Activated T-cell treated with anti-CD3 and anti-CD28 coated beads, Interleukin-2, amount 50 U/mL, for 24 hours (primary cell): ENCODE measurements around the gene PSMA6.
A peak's percentile ranks its signal among the peaks of the same experiment; 100 is the strongest.
"Not testable (repeated sequence)": the region's sequence is repeated elsewhere in the genome, so short reads cannot be mapped to it uniquely, and the experiment has no call there.

Experiments used
- DNase-seq: peaks from one replicate; pipeline ENCODE4 v3.0.0-alpha.2; 2020
- H3K27ac Mint-ChIP-seq: 2 replicates; pipeline ENCODE4 v1.8.0; 2020; ENCODE audit warnings: mild to moderate bottlenecking, mixed read lengths
- H3K27me3 Mint-ChIP-seq: 2 replicates; pipeline ENCODE4 v1.8.0; 2020; ENCODE audit warnings: mixed read lengths
- H3K36me3 Mint-ChIP-seq: 2 replicates; pipeline ENCODE4 v1.8.0; 2020; ENCODE audit warnings: low read depth, mixed read lengths
- H3K4me1 Mint-ChIP-seq: 2 replicates; pipeline ENCODE4 v1.8.0; 2020; ENCODE audit warnings: low read depth, mixed read lengths
- H3K4me3 Mint-ChIP-seq: 2 replicates; pipeline ENCODE4 v1.8.0; 2020; ENCODE audit warnings: mild to moderate bottlenecking, moderate library complexity, mixed read lengths
- H3K9me3 Mint-ChIP-seq: 2 replicates; pipeline ENCODE4 v1.8.0; 2020; ENCODE audit warnings: mixed read lengths

PSMA6 gene

DNA sequence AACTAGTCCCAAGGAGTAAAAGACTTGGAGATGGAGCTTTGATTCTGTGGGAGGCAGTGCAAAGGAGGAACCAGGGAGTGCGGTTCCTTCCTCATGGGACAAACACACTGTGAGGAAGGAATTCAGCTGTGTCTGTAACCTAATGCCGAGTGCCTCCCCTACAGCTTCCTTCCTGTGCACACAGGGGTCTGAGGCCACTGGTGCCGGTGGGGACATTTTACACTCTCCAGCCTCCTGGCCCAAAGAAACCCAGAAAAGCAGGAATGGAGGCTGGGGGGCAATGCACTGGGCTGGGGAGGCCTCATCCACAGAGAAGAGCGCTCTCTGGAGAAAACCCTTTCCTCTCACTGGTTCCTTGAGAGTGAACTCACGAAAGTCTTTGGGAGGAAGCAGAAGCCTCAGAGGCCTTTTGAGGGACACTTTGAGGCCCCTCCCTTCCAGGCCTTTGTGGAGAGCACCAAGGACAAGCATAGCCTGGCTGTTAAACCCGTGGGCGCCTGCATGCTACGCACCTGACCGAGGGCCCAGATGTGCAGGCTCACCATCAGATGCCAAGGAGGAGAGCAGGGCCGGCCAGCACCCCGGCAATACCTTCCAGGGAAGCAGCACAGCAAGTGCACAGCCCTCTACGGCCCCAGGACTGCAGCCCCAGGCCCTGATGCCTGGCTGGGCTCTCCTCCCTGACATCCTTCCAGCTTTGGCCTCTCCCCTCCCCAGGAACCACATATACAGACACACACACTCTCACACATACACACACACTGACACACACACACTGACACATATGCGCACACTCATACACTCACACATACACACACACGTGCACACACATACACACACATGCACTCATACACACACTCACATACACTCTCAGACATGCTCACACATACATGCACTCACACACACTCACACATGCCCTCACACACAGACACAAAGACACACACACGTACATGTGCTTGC, 60.4 kb downstream of the PSMA6 start:
- Mint-ChIP-seq H3K9me3 (no peaks in the 10 kb centered on the region), H3K4me3 (no peak overlapping the region), H3K27ac (no peak overlapping the region), H3K4me1 (peaks cover 40% of the 10 kb centered on the region), H3K36me3 (no peaks in the 10 kb centered on the region), H3K27me3 (no peaks in the 10 kb centered on the region)
- no peak for DNase-seq

GRCh38 chr14:35353409-35354172, 61.4 kb downstream of the PSMA6 start:
- H3K27me3 Mint-ChIP-seq: no peaks in the 10 kb centered on the region
- no peak overlapping the region for H3K27ac Mint-ChIP-seq

DNA sequence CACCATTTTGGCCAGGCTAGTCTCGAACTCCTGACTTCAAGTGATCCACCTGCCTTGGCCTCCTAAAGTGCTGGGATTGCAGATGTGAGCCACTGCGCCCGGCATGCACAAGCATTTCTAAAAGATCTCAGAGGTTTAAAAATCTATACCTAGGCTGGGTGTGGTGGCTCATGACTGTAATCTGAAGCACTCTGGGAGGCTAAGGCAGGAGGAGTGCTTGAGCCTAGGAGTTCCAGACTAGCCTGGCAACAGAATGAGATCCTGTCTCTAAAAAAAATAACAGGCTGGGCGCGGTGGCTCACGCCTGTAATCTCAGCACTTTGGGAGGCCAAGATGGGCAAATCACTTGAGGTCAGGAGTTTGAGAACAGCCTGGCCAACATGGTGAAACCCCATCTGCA, 63.1 kb downstream of the PSMA6 start:
- H3K4me3 Mint-ChIP-seq, H3K27me3 Mint-ChIP-seq, H3K27ac Mint-ChIP-seq, H3K9me3 Mint-ChIP-seq, H3K36me3 Mint-ChIP-seq, DNase-seq: not testable (repeated sequence)
- peaks cover 41% of the 10 kb centered on the region for H3K4me1 Mint-ChIP-seq

More at GRCh38 chr14:35353409-35354172, 61.4 kb downstream of the PSMA6 start:
- H3K9me3 Mint-ChIP-seq: no peaks in the 10 kb centered on the region
- no peak overlapping the region for H3K4me3 Mint-ChIP-seq
- DNase-seq: no peak
- peaks cover 36% of the 10 kb centered on the region for H3K4me1 Mint-ChIP-seq
- H3K36me3 Mint-ChIP-seq: no peaks in the 10 kb centered on the region

GRCh38 chr14:35355981-35356841, 64.0 kb downstream of the PSMA6 start:
- no peaks in the 10 kb centered on the region for H3K9me3 Mint-ChIP-seq
- peak overlapping the region; percentile 94 for H3K27ac Mint-ChIP-seq
- no peaks in the 10 kb centered on the region for H3K36me3 Mint-ChIP-seq
- DNase-seq: peak; percentile 59
- H3K27me3 Mint-ChIP-seq: no peaks in the 10 kb centered on the region
- H3K4me3 Mint-ChIP-seq: peak overlapping the region; percentile 46
- H3K4me1 Mint-ChIP-seq: peaks cover 49% of the 10 kb centered on the region

GRCh38 chr14:35359655-35360054, 67.5 kb downstream of the PSMA6 start:
- not testable (repeated sequence) for H3K27me3 Mint-ChIP-seq, DNase-seq, H3K9me3 Mint-ChIP-seq, H3K4me3 Mint-ChIP-seq, H3K36me3 Mint-ChIP-seq, H3K27ac Mint-ChIP-seq
- peaks cover 46% of the 10 kb centered on the region for H3K4me1 Mint-ChIP-seq

- H3K4me1 Mint-ChIP-seq: peaks cover 50% of the 10 kb centered on the region
- H3K36me3 Mint-ChIP-seq: no peaks in the 10 kb centered on the region
- peak overlapping the region; percentile 26 for H3K27ac Mint-ChIP-seq
- no peak for DNase-seq
- no peaks in the 10 kb centered on the region for H3K27me3 Mint-ChIP-seq
- no peak overlapping the region for H3K4me3 Mint-ChIP-seq
- no peaks in the 10 kb centered on the region for H3K9me3 Mint-ChIP-seq
These were observed 68.9 kb downstream of the PSMA6 start for GRCh38 chr14:35361141-35361480.

- Mint-ChIP-seq H3K9me3 (no peaks in the 10 kb centered on the region), H3K27ac (no peak overlapping the region)
These were observed 70.3 kb downstream of the PSMA6 start for GRCh38 chr14:35362450-35362849.

GRCh38 chr14:35362911-35363374, 70.8 kb downstream of the PSMA6 start:
- Mint-ChIP-seq H3K4me3 (no peak overlapping the region), H3K27me3 (no peaks in the 10 kb centered on the region), H3K9me3 (no peaks in the 10 kb centered on the region), H3K4me1 (peaks cover 58% of the 10 kb centered on the region), H3K27ac (no peak overlapping the region), H3K36me3 (no peaks in the 10 kb centered on the region)
- DNase-seq: no peak

More at GRCh38 chr14:35362450-35362849, 70.3 kb downstream of the PSMA6 start:
- DNase-seq: no peak
- H3K4me3 Mint-ChIP-seq: no peak overlapping the region
- no peaks in the 10 kb centered on the region for H3K36me3 Mint-ChIP-seq
- peaks cover 53% of the 10 kb centered on the region for H3K4me1 Mint-ChIP-seq
- no peaks in the 10 kb centered on the region for H3K27me3 Mint-ChIP-seq

DNA sequence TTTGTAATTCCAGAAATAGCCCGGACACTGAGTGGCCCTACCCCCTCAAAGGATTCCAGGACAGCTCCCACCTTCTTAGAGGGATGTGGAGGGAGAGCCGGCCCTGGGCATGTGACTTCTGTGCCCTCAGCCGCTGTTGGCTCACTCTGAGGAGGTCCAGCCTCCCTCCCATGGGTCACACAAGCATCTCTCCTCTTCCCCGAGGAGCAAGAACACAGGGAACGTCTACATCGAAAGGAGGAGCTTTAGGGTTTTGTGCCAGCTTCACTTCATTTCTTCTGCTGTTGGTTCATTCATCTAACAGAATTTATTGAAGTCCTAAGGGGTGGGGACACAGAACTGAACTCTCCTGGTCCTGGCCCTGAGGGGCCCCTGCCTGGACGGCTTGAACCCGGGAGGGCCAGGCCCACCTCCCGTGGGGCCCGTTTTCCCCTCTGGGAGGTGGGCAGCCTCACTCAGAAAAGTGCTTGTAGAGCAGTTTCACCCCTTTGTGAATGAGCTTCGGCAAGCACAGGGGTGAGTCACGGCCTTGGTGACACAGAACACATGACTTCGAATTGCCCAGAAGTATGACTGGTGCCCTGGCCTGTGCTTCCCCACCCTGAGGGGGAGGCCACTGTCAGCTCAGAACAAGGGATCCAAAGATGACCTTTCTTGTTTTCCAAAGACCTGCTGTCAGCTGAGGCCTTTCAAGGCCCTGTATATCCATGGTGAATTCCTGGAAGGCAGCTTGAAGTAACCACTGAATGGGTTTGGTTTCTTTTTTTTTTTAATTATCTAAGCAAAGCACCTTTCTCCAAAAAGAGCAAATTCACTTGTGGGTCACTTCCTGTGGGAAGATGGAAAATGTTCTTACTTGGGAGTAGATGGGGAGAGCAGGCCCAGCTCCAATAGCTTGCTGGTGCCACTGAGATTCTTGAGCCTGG, 73.2 kb downstream of the PSMA6 start:
- Mint-ChIP-seq H3K27me3 (no peaks in the 10 kb centered on the region), H3K4me1 (peaks cover 65% of the 10 kb centered on the region), H3K4me3 (peak overlapping the region; percentile 63), H3K36me3 (no peaks in the 10 kb centered on the region), H3K9me3 (no peaks in the 10 kb centered on the region), H3K27ac (peak overlapping the region; percentile 98)
- peak; percentile 83 for DNase-seq

GRCh38 chr14:35366056-35366451, 73.9 kb downstream of the PSMA6 start:
- Mint-ChIP-seq H3K27ac (peak overlapping the region; percentile 98), H3K9me3 (peaks cover 7% of the 10 kb centered on the region), H3K4me3 (peak overlapping the region; percentile 63), H3K36me3 (no peaks in the 10 kb centered on the region), H3K4me1 (peaks cover 60% of the 10 kb centered on the region), H3K27me3 (no peaks in the 10 kb centered on the region)
- DNase-seq: peak; percentile 56

GRCh38 chr14:35366521-35366976, 74.4 kb downstream of the PSMA6 start:
- Mint-ChIP-seq H3K27ac (peak overlapping the region; percentile 98), H3K27me3 (no peaks in the 10 kb centered on the region), H3K9me3 (peaks cover 11% of the 10 kb centered on the region), H3K4me1 (peaks cover 58% of the 10 kb centered on the region), H3K36me3 (no peaks in the 10 kb centered on the region), H3K4me3 (peak overlapping the region; percentile 23)
- DNase-seq: no peak

- H3K9me3 Mint-ChIP-seq: peaks cover 11% of the 10 kb centered on the region
- no peaks in the 10 kb centered on the region for H3K36me3 Mint-ChIP-seq
- H3K4me1 Mint-ChIP-seq: peaks cover 58% of the 10 kb centered on the region
- peak overlapping the region; percentile 98 for H3K27ac Mint-ChIP-seq
- no peaks in the 10 kb centered on the region for H3K27me3 Mint-ChIP-seq
- no peak for DNase-seq
- H3K4me3 Mint-ChIP-seq: no peak overlapping the region
These were observed 74.8 kb downstream of the PSMA6 start for GRCh38 chr14:35367056-35367372.
